Nephron progenitor cell (in vitro differentiated cells): ENCODE data around the gene SLC6A11.

Source experiments
- DNase-seq: peaks from one replicate; pipeline ENCODE4 v3.0.0; 2021
- H3K27ac Mint-ChIP-seq: 2 replicates; pipeline ENCODE4 v1.8.0; 2021; ENCODE audit warnings: mild to moderate bottlenecking, moderate library complexity, mixed read lengths
- H3K27me3 Mint-ChIP-seq: 2 replicates; pipeline ENCODE4 v1.8.0; 2021; ENCODE audit warnings: mild to moderate bottlenecking, low read depth, mixed read lengths; ENCODE audit not compliant: poor library complexity
- H3K36me3 Mint-ChIP-seq: 2 replicates; pipeline ENCODE4 v1.8.0; 2021; ENCODE audit warnings: low read depth, mixed read lengths
- H3K4me1 Mint-ChIP-seq: 2 replicates; pipeline ENCODE4 v1.8.0; 2021; ENCODE audit warnings: mixed read lengths
- H3K4me3 Mint-ChIP-seq: 2 replicates; pipeline ENCODE4 v1.8.0; 2021; ENCODE audit warnings: mild to moderate bottlenecking, moderate library complexity, mixed read lengths
- H3K9me3 Mint-ChIP-seq: 2 replicates; pipeline ENCODE4 v1.8.0; 2021; ENCODE audit warnings: mild to moderate bottlenecking, moderate library complexity, mixed read lengths
- TF ChIP-seq, protein P1 (sequence below): fragments of 200-600 bp; sonication (generic); IDR thresholded peaks from 2 replicates; pipeline ENCODE4 v1.5.0; 2021; ENCODE audit warnings: antibody characterized with exemption

Gene SLC6A11

DNA sequence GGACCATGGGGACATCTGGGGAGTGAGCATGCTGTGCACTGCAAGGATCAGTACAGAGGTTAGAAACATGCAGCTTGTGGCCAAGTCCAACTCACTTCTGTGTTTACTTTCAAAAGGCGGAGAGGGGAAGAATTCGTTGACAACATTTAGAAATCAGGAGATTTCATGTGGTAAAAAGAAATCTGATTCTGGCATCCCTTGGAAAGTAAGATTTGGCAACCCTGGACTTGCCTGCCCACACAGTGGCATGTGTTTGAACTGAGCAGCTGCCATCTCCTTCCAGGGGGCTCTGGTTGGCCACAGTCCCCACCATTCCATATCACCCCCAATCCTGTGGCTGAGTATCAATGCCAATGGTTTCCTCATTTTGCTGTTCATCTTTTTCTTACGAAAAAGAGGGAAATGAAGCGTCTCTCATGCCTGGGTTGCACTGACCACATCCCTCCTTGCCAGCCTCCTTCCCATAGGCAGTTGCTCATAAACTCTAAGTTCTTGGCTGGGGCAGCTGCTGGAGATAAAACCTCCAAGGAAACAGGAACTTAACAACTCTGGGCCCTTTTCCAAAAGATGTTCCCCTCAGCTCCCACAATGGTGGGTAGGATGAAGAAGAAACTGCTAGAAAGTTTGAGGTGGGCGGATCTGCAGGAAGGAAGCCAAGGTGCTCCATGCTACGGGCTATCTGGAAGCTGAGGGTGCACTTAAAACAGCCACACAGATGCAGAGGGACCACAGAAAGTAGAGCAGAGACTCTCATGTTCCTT lies 29.2 kb downstream of the SLC6A11 start:
- no peak for DNase-seq
- Mint-ChIP-seq H3K27ac (no peak overlapping the region), H3K4me3 (no peak overlapping the region), H3K9me3 (no peaks in the 10 kb centered on the region), H3K4me1 (peaks cover 1% of the 10 kb centered on the region), H3K36me3 (no peaks in the 10 kb centered on the region), H3K27me3 (peaks cover 58% of the 10 kb centered on the region)
- TF ChIP-seq, protein P1, sequence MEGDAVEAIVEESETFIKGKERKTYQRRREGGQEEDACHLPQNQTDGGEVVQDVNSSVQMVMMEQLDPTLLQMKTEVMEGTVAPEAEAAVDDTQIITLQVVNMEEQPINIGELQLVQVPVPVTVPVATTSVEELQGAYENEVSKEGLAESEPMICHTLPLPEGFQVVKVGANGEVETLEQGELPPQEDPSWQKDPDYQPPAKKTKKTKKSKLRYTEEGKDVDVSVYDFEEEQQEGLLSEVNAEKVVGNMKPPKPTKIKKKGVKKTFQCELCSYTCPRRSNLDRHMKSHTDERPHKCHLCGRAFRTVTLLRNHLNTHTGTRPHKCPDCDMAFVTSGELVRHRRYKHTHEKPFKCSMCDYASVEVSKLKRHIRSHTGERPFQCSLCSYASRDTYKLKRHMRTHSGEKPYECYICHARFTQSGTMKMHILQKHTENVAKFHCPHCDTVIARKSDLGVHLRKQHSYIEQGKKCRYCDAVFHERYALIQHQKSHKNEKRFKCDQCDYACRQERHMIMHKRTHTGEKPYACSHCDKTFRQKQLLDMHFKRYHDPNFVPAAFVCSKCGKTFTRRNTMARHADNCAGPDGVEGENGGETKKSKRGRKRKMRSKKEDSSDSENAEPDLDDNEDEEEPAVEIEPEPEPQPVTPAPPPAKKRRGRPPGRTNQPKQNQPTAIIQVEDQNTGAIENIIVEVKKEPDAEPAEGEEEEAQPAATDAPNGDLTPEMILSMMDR = no peak

DNA sequence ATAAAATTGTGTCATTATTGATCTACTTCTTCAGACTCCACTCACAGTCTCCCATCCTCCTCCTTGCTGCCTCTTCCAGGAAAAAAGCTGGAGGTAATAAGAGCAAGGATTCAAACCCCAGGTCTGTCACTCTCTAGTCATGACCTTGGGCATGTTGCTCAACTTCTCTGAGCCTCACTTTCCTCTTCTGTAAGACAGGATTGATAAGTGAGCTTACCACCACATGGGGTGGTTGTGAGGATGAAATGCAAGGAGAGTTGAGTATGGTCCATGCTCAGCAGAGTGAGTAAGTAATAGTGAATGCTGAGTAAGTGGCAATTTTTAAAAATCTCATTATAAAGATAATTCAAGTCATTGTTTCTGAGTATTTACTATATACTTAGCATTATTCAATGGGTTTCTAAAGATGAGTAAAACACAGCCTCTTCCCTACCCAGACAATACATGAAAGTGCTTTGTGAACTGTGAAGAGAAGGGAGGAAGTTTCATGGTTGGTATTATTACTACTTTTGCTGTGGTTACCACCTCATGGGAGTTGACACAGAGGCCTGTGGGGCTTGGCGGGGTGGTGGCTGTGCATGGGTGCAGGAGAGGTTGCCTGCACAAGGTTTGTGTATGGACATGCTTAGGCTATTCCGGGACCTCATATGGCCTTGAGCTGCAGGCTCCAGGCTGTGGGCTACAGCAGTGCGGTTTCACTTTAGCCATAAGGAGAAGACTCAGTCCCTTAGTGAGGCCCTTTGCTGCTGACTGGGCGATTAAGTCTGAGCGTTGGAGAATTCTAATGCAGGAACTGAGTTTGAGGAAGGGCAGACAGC lies 30.0 kb downstream of the SLC6A11 start:
- Mint-ChIP-seq H3K9me3 (no peaks in the 10 kb centered on the region), H3K36me3 (no peaks in the 10 kb centered on the region), H3K27ac (no peak overlapping the region), H3K4me3 (no peak overlapping the region), H3K4me1 (peaks cover 10% of the 10 kb centered on the region), H3K27me3 (peaks cover 55% of the 10 kb centered on the region)
- DNase-seq = no peak
- TF ChIP-seq, protein P1 = no peak

DNA sequence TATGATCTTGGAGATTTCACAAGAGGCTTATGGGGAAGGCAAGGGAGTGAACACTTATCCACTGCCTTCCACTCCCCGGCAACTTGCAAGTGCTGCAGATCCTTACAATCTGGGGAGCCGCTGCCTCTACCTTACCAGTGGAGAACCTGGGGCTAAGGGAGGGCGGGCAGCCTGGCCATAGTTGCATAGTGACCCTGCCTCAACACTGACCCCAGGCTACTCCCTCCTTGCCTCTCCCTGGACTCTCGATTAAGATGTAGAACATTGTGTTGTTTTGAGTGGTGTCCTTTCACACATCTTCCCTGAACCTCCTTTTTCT lies 30.6 kb downstream of the SLC6A11 start:
- no peak for DNase-seq
- TF ChIP-seq, protein P1 = no peak
- peaks cover 15% of the 10 kb centered on the region for H3K4me1 Mint-ChIP-seq
- no peaks in the 10 kb centered on the region for H3K36me3 Mint-ChIP-seq
- no peak overlapping the region for H3K27ac Mint-ChIP-seq
- peaks cover 55% of the 10 kb centered on the region for H3K27me3 Mint-ChIP-seq
- H3K4me3 Mint-ChIP-seq = no peak overlapping the region
- H3K9me3 Mint-ChIP-seq = no peaks in the 10 kb centered on the region

DNA sequence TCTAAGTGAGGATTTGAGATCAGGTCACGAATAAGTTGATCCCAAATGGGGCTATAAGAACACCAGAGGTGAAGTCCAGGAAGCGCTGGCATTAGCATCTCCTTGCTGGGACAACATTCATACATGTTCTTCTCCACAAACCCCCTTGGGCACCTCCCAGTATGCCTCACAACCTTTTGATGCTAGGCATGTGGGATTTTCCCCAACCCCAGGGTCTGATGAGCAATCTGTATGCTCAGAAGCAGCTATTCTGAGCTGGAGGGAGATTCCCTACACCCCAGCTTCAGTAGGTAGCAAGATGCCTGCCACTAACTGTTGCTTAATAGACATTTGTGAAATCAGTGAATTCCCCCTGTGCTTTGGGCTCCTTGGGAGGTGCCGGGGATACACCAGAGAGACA lies 32.2 kb downstream of the SLC6A11 start:
- Mint-ChIP-seq H3K4me1 (peaks cover 15% of the 10 kb centered on the region), H3K9me3 (no peaks in the 10 kb centered on the region), H3K27ac (no peak overlapping the region), H3K36me3 (no peaks in the 10 kb centered on the region), H3K4me3 (no peak overlapping the region), H3K27me3 (peaks cover 48% of the 10 kb centered on the region)
- TF ChIP-seq, protein P1 = no peak
- no peak for DNase-seq

DNA sequence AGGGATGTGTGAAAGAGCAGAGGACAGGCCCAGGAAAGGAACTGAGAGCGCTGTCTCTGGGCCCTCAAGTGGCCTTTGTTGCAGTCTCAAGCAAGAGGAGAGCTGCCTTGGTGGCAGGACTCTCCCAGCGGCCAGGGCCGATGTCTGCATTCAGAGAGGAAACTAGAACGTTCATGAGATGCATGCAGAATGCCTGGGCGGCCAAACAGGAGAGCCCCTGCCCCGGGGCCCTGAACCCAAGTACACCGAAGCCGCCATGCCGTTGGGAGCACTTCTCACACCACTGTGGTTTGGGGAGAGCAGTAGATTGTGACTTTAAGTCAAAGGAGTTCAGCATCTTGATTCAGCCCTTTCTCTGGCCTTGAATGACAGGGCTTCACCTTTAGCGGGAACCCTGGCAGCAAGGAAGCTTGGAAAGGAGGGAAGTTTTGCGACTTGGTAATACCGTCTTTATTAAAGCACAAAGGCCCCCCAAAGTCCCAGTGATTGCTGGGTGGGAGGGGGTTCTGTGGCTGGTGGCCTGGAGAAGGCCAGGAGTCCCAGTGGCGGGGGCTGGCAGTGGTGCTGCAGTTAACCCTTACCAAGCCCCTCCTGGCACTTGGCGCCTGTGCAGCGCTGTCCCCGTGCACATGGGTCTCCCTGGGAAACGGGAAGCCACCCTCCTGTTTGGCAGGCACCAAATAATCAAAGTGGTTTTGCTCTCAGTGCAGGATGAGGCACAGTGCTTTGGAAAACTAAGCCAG lies 36.2 kb downstream of the SLC6A11 start:
- peaks cover 15% of the 10 kb centered on the region for H3K4me1 Mint-ChIP-seq
- H3K27ac Mint-ChIP-seq = no peak overlapping the region
- no peaks in the 10 kb centered on the region for H3K9me3 Mint-ChIP-seq
- H3K36me3 Mint-ChIP-seq = no peaks in the 10 kb centered on the region
- H3K4me3 Mint-ChIP-seq = no peak overlapping the region
- no peak for DNase-seq
- H3K27me3 Mint-ChIP-seq = peaks cover 29% of the 10 kb centered on the region
- TF ChIP-seq, protein P1 = no peak
